Stimulated activated CD4-positive, alpha-beta T cell treated with anti-CD3 and anti-CD28 coated beads, Interleukin-15, amount 100 ng/mL, for 48 hours (primary cell): ENCODE data around the gene ITGA11.

Experiments
- DNase-seq, 2 donors: peaks; one replicate each; pipeline ENCODE4 v3.0.0-alpha.2; 2020; ENCODE audit warnings: low read depth in 2 of 2

Gene ITGA11

DNA sequence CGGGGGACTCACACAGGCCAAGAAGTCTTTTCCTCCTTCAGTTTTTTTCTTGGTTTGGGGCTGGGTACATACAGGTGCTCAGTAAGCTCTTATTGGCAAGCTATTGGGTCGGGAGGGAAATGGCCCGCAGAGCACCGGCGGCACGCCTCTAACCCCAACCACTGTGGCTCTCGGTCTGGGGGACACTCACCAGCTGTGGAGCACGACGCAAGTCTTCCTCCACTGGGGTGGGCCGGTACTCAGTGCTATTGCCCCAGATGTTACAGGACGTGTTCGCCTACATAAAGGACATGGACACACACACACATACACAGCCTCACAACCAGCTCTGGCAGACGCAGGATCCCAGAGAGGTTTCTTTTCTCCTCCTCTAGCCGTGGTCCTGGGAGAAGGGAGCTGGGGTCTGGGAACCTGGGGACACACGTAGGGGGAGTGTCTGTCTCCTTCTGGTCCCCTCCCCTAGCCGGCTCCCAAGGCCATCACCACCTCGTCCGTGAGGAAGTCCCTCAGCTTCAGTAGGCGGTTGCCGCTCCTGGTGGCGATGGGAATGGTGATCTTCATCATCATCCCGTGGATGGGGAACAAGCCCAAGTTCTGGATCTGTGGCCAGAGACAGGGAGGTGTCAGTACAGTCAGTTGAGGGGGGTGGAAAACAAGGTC is 121.0 kb downstream of the ITGA11 start:
- DNase-seq = no peak

DNA sequence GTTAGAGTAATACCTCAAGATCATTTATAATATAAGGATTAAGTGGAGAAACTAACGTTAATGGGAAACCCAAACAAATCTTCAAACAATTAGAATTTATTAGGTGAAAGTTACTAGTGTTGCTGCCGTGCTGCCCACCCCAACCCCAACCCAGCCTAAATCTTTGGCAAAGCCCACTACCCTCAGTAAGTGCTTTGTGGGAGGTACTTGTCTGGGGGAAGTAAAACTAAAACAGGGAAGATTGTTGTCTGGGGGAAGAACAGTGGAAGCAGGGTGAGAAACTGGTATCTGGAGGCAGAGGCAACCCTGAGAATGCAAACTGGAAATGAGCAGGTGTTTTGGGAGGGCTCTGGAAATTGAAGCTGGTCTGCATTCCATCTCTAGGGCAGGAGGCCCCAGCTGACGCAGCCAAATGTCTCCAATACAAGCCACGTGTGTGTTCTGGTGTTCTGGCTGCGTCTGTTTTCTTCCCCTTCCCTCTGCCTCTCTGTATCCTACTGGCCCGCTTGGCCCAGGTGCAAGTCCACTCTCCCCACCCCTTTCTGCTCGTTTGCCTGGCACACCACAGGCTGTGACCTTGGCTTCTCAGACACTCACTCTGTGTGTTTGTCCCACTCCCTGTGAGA is 121.7 kb downstream of the ITGA11 start:
- DNase-seq = no peak

DNA sequence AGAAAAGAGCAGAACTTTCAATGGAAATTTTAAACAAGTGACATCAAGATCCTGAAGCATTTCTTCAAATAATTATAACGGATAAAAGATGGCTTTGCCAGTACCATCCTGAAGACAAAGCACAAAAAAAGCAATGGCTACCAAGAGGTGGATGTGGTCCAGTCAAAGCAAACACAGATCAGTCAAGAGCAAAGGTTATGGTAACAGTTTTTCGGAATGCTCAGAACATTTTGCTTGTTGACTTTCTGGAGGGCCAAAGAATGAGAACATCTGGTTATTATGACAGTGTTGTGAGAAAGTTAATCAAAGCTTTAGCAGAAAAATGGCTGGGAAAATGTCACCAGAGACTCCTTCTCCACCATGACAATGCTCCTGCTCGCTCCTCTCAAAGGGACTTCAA is 122.9 kb downstream of the ITGA11 start:
- DNase-seq = no peak

DNA sequence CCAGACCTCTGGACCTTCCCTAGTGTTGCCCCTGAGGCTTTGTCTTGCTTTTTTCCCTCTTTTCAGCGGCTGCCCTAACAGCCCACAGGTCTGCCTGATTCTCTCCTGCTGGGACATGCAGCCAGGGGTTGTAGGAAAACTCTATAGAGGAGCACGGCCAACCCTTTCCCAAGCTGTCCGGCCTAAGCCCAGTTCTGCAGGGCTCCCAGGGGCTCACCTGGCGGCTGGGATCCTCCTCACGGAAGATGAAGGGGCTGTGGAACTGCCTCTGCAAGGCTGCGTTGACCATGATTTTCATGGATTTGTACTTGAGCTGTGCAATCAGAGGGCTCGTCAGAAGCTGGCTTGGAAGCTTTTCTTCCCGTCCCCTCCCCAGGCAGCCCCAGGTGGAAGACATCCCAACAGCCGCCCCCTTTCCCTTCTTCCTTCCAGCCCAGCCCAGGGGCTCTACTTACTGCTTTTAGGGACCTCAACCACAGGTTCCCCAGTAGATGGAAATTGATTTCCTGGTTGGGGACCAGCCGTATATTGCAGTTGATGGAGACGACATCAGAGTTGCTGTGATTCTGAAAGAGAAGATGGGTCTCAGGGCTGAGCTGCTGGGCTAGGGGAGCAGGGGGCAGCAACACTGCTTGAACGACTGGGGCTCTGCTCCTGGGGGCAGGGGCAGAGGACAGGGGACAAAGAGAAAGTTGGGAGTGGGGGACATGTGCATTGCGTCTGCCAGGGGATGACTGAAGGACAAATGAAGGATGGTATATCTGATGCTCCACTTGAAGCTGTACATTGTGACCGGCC is 124.6 kb downstream of the ITGA11 start:
- no peak for DNase-seq

GRCh38 chr15:68305420-68305871 is 126.5 kb downstream of the ITGA11 start:
- no peak for DNase-seq

DNA sequence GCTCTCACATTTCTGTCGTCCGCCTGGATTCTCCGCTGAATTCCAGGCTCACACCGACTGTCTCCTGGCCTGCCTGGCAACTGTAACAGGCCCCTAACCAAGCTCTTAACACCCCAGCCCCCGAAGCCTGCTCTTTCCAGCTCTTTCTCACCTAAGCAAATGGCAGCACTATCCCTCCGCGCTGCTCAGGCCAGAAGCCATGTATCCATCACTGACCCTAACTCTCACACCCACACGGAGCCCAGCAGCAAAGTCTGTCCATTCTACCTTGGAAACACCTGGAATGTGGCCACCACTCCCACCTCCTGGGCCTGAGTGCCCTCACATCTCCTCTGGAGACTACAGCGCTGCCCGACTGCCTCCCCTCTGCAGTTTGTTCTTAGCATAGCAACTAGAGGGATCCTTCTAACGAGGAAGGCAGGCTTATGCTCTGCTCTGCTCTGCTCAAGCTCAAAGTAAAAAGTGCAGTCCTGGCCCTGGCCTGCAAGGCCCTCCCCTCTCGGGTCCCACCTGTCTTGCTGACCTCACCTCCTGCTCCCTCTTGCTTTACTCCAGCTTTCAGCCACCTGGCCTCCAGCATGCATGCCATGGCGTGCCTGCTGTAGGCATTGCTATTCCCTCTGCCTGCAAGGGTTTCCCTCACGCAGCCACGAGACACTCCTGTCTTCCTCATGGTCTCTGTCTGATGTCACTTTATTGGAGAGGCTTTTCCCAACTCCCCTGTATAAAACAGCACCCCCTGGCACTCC is 127.2 kb downstream of the ITGA11 start:
- DNase-seq = no peak

DNA sequence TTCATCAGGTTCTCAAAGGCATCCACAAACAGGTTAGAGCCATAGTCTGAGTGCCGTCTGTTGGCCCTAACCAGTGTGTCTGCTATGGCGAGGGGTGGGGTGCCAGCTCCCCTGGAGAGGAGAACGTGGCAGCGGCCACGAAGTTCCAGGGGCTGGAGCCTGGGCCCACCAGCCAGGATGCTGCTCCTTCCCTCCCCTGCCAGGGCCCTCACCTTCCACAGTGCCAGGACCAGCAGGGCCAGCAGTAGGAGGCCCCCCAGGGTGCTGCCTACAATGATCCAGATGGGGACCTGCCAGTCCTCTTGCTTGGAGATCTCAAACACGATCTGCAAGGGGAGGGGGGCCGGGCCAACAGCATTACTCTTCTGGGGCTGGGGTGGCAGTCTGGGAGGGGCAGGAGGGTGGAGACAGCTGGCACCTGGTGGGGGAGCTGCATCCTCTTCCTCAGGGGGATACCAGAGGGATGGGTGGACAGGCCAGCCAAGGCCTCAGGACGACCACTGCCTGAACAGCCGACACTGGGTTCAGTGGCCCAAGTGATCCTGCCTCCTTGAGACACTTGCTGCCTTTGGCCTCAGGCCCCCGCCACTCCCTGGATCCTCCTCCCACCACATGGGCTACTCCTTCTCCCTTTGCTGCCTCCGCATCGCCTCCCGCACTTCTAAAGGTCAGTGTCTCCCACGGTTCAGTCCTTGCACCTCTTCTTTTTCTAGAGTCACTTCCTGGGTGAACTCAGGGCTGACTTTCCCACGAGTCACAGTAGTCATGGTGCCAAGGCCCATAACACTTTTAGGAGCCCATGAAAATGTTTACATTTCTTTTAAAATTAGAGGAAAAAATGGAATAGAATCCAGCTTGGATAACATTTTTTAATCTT is 128.2 kb downstream of the ITGA11 start:
- no peak for DNase-seq

GRCh38 chr15:68303134-68303533 is 128.8 kb downstream of the ITGA11 start:
- DNase-seq = no peak

DNA sequence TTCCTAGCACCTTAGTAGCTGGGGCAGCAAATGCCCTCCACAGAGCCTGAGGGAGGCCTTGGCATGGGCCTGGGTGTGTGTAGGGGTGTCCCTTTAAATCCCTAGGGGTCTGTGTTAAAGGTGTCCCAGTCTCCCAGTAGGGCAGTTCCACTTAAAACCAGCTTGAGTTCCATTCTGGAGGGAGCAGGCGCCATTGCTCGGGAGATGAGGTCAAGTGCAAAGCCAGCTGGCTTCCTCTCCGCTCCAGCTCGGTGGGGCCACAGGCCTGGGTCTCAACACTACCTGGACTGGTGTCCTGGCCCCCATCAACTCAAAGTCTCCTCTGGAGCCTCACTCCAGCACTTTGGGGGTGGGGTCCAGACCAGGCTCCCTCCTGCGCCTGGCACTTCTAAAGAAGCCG is 129.2 kb downstream of the ITGA11 start:
- no peak for DNase-seq

DNA sequence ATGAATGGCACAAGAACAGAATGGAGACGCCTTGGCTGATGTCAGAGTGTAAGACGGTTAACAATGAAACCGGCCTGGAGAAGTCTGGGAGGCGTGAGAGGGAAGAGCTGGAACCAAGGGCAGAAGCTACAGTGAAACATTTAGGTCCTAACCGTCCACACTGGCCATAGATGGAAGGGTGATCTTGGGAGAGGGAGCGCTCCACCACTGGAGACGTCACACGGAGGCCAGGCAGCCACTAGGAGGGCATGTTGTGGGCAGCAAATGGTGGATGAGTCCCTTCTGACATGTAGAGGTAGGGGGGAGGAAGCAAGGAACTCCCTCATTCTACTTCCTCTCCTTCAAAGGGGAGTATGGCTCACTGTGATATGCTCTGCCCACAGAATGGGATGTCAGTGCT is 130.7 kb downstream of the ITGA11 start:
- no peak for DNase-seq

- DNase-seq = no peak
Measured at GRCh38 chr15:68300115-68300940, 131.6 kb downstream of the ITGA11 start.

DNA sequence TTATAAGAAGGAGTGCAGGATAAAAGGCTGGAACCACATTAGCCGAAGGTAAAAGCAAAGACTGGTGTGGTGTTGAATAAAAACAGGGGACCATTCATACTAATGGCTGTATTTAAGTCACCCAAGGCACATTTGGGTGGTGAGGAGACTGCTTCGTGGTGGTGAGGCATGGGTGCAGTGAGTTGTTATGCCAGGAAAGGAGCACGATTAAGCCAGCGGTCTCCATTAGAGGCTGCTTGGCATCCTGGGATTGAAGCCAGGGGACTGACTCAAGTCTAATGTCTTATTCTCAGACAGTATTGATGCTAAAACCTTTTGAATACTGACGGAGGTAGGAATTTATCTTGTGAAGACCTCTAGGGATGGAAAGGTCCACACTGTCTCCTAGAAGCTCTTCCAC is 132.5 kb downstream of the ITGA11 start:
- no peak for DNase-seq

DNA sequence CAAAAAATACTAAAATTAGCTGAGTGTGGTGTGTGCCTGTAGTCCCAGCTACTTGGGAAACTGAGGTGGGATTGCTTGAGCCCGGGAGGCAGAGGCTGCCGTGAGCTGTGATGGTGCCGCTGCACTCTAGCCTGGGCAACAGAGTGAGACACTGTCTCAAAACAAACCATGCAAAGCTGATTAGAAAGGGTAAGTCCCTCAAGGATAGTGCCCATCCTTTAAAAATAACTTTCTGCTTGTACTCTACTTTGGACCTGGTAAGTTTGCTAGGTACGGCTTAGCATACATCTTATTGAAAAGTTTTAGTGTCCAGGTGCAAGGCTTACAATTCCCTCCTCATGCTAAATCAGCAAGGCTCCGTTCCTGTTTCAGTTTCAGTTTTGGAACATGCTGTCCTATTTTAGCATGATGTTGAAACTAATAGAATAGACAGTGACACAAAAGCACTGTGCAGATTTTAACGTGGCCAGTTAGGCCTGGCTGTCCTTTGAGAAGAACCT is 133.0 kb downstream of the ITGA11 start:
- no peak for DNase-seq

- no peak for DNase-seq
Measured at GRCh38 chr15:68298336-68298735, 133.6 kb downstream of the ITGA11 start.

DNA sequence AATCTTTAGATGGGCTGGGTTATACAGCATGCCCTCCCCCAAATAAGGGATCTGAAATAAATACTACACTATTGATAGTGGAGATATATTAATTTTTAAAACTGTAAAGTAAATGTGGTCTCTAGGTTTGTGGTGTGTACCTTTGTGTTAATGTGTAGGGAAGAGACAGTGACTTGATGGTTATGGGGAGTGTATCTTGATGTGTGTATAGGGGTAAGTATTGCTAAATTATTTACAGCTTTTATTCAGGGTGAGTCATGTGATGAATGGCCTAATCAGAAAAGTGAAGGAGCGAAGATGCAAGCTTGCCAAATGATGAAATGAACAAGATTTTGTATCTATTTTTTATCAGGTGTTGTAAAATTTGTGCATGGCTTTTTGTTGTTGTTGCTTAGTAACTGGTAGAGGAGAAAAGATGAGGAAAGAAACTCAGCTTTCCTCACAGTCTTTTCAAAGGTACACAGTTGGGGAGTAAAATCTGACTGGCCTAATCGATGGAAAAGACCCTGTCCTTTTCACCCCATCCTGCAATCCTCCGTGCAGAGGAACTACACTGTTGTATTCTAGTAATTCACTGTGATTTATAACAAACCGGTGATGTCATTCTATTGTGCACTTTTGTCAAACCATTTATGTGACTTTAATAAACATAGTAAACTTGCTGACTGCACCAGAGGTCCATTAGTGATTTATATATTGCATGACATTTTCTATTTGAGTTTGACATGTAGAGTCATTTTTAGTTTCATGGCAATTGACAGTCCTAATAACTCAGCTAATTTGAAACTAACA is 136.8 kb downstream of the ITGA11 start:
- no peak for DNase-seq

- no peak for DNase-seq
Measured at GRCh38 chr15:68292967-68293366, 139.0 kb downstream of the ITGA11 start.

GRCh38 chr15:68292157-68292781 is 139.7 kb downstream of the ITGA11 start:
- DNase-seq = no peak

GRCh38 chr15:68290715-68291114 is 141.2 kb downstream of the ITGA11 start:
- no peak for DNase-seq
